GM21737 (cell line): ENCODE measurements around the gene DRAP1.

Source experiments
- ATAC-seq: cut with Tn5 transposase; IDR thresholded peaks from one replicate; pipeline ENCODE4 v1.9.1; 2021; ENCODE audit warnings: mild to moderate bottlenecking, moderate library complexity; ENCODE audit not compliant: unreplicated experiment

DRAP1 gene

DNA sequence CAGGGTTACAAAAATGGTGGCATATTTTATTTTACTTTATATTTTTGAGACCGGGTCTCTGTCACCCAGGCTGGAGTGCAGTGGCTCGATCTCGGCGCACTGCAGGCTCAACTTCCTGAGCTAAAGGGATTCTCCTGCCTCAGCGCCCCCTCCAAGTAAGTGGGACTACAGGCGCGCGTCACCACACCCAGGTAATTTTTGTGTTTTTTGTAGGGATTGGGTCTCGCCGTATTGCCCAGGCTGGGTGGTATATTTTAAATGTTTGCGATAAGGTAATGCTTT lies 18.4 kb upstream of the DRAP1 start:
- no peak for ATAC-seq

DNA sequence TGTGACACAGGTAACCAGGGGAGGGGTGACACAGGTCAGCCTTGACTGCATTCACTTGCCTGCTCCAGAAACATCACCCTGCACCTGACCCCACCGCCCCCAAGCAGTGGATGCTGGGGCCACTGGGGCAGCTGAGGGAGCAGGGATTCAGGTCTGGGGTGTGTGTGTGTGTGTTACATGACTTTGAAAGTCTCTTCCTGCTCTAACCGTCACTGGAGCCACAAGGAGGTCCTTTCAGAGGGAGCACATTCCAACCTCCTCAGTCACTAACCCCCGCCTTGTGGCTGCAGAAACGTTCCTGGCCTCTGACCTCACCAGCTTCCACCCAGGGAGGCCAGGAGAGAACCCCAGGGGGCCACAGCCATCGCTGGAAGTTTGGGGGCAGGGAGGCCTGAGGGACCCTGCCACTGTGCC lies 16.2 kb upstream of the DRAP1 start:
- no peak for ATAC-seq

DNA sequence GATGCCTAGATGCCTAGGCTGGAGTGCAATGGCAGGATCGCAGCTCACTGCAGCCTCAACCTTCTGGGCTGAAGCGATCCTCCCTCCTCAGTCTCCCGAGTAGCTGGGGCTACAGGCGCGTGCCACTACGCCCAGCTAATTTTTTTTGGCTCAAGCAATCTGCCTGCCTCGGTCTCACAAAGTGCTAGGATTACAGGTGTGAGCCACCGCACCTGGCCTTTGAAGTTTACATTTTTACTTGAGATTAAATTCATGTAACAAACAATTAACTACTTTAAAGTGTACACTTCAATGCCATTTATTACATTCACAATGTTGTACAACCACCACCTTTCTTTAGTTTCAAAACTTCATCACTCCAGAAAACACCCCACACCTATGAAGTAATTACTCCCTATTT lies 15.5 kb upstream of the DRAP1 start:
- ATAC-seq: no peak

DNA sequence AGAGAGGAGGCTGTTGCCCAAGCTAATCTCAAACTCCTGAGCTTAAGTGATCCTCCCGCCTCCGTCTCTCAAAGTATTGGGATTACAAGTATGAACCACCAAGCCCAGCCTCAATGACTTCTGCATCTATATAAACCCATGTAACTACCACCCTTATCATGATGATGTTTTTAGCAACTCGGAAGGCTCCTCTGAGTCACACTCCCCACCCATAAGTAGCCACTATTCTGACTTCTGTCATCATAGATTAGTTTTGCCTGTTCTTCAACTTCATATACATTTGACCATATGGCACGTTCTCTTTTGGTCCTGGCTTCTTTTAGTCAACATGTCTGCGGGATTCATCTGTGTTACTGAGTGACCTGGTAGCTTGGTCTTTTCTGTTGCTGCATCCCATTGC lies 12.6 kb upstream of the DRAP1 start:
- no peak for ATAC-seq

DNA sequence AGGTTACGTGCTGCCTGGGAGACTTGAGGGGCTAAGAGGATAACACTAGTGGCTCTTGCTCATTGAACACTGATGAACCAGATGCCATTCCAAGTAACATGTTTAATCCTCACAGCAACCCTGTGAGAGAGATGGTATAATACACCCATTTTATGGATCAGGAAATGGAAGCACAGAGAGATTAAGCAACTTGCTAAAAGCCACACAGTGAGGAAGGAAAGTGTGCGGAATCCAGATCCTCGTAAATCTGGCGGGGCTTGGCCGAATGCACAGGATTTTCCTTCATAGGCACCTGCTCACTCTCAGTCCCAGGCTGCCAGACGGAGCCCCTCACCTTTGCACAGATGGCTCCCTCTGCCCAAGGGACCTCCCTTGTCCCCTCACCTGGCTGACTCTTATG lies 11.3 kb upstream of the DRAP1 start:
- no peak for ATAC-seq

DNA sequence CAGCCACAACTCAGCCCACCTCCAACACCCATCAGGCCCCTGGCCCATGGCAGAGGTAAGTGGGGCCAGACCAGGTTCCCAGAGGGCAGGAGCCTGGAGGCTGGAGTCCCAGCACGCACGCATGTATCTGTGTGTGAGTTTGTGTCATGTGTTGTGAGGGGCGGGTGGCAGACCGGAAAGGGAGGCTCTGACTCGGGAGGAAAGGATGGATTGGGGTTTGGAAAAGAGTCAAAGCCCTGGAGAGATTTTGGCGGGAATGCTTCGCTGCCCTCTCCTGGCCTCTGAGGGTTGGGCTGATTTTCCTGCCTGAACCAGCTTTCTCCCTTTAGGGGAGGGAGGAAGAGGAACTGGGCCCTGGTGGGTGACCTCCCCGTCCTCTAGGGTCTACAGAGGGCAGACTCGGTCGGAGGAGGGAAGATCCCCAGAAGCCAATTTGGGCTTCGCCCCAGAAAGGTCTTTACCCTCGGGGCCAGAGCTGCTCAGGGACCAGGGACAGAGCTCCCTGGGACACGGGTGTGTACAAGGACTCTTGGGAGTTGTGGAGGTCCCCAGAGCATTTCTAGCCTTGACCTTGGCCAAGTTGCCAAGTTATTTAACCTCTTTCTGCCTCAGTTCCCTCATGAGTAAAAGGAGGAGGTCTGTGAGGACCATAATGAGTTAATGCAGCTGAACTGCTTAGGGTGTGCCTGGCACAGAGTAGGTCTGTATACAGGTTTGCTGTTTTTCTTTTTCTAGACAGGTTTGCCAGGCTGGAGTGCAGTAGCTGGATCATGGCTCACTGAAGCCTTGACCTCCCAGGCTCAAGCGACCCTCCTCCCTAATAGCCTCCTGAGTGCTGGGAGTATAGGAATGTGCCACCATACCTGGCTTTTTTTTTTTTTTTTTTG lies 7.3 kb upstream of the DRAP1 start:
- no peak for ATAC-seq

DNA sequence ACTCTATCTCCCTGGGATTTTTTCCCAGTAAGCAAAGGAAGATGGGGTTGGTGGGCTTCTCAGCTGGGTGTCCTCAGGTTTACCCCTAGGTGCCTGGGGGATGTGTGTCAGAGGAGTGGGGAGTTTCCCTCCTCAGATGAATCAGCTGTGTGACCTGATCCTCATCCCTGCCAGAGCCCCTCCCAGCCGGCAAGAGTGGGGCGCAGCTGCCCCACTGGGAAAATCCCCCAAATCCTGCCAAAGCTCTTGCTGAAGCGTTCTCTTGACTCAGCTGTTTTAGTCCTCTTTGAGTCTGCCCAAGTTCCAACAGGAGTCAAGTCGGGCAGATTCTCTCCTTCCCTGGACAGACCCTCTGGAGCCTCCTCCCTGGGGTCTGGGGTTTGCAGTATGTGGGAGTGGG lies 6.4 kb upstream of the DRAP1 start:
- no peak for ATAC-seq

DNA sequence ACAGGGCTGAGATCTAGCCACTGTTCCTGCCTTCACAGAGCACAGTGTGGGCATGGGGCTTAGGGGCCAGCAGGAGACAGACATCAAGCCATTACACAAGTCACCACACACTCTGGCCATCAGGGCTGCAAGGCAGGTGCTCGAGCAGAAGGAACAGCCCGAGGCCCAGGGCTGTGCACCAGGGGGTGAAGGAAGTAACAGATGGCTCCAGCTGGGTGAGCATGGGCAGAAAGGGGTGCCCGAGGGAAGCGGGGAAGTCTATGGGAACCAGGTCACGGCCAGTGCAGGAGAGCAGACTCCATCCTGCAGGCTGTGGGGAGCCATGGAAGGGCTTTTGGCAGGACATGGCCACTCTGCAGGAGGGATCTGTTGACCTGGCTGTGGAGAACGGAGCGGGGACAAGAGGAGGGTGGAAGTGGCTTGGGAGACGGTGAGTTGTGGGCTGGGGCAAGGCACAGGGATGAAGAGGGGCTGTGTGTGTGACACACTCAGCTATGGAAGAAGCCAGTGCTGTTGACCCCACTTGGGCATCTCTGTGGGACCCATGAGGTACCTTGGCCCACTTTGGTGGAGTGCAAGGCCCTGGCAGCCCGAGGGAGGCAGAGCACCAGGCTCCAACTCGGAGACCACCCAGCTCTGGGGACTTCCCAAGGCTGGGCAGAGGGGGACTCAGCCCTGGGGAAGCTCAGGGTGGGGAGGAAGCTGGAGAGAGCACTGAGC lies 4.0 kb upstream of the DRAP1 start:
- ATAC-seq: no peak

DNA sequence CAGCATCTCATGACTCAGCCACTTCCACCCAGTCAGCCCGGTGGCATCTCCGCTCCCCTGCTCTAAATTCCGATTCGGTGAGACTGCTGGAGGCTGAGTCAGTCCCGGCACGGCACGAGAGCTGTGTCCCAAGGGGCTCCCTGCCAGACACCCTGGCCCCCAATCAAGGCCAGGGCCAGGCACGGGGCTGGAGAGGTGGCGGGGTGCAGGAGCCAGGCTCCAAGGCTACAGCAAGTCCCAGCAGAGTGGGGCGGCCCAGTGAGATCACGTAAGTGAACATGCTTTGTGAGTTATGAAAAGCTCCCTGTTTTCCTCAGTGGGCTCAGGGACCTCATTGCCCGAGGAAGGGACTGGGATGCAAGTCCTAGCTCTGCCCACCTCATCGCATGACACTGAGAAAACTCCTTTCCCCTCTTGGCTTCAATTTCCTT lies 3.4 kb upstream of the DRAP1 start:
- no peak for ATAC-seq

DNA sequence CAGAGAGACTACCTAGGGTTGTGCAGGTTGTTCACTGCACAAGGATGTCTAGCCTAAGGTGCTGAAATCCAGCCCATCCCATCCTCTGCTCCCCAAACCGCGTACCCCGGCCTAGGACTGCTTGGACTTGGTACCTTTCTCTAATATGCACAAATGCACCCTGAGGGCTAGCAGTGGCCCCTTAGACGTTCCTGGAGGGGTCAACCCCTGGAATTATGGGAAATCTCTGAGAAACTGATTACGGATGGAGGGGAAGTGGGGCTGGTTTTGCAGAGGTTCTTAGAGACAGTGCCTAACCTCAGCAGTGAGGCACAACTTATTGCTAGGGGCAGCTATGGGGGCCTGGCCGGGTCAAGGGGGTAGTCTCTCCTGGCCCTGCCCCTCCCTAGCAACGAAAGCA lies 2.8 kb upstream of the DRAP1 start:
- no peak for ATAC-seq

DNA sequence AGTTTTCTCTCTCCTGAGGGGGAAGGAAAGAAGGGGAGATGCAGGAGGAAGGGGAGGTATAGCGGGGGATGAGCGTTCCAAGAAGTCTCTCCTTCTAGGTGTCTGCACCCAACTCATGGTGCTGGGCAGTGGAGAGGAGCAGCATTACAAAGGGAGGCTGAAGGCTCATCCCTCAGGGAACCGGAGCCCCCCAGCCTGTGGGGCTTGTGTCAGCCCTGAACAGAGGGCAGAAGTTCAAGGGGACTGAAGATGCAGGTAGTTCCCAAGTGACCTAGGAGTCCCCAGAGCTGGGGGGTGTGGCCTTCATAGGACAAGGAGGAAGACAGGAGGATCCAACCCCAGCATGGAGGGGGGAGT lies 2.2 kb upstream of the DRAP1 start:
- no peak for ATAC-seq

DNA sequence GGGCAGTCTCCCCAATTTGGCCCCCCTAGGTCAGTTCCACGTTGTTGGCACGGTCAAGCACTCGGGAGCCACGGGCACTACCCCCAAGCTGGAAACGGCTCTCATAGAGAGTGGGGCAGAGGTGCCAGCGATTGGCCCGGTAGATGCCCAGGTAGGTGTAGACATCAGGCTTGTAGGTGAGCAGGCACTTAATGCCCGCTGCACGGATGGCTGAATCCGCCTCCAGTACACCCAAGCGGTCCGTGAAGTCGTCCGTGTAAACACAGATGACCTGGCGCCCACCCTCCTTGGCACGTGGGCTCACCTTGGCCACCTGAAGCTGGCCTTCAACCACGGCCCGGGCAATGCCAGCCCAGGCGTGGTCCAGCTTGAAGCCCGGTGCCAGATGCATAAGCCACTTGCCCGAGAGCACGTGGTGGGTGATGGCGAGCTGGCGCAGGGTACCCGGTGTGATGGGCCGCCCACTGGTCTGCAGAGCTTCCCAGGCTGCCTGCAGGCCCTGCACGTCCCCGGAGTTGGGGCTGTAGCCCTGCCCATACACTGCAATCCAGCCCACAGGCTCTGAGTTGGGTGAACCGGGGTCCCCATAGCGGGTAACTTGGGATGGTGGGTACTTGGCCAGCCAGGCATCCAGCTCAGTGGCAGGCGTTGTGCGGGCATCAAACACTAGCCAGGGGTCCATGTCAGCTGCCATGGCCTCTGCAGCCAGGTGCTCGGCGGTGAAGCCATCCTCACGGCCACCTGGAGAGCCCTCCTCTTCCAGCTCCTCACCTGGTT lies 1.6 kb upstream of the DRAP1 start:
- ATAC-seq: no peak

DNA sequence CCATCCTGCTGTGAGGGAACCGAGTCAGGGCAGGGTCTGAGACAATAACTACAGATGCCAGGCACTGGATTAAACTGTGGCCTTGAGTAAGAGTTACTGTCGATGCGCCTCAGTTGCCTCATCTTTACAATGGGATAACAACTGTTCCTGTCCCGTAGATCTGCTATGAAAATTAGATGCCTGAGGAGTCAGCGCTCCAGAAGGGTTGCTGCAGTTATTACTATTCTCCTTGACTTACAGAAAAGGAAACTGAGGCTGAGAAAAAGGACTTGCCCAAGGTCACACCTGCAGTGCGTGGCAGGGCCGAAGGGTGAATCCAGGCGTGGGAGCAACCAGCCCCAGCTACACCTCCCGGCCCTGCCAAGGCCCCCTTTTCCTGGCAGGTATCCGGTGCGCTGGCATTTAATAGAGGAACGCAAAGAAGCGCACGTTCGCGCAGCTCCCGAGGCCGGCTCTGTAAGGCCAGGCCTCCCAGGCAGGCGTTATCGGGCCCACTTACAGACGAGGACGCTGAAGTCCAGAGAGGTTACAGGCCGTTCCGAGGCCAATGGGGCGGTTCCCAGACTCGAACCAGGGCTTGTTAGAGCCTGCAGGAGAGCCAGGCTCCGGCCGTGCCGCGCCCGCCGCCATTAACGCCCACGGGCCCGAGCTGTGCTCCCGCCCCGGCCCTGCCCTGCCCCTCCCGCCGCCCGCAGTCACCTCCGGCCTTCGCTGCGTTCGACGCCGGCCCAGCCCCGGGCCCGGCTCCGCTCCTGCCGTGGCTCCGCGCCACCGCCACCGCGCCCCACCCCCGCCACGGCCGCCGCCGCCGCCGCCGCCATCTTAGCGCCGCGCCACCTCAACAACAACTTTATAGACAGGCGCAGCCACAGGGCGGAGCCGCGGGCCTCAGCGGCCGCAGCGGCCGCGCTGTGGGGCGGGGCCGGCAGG lies 750 bp upstream of the DRAP1 start, which contains the start of gene C11orf68:
C11orf68 (minus strand) TSS at position 852 of the 930 bp plus-strand sequence; CDS start at position 821, 31 bp downstream.
- peak; percentile 47 for ATAC-seq

DNA sequence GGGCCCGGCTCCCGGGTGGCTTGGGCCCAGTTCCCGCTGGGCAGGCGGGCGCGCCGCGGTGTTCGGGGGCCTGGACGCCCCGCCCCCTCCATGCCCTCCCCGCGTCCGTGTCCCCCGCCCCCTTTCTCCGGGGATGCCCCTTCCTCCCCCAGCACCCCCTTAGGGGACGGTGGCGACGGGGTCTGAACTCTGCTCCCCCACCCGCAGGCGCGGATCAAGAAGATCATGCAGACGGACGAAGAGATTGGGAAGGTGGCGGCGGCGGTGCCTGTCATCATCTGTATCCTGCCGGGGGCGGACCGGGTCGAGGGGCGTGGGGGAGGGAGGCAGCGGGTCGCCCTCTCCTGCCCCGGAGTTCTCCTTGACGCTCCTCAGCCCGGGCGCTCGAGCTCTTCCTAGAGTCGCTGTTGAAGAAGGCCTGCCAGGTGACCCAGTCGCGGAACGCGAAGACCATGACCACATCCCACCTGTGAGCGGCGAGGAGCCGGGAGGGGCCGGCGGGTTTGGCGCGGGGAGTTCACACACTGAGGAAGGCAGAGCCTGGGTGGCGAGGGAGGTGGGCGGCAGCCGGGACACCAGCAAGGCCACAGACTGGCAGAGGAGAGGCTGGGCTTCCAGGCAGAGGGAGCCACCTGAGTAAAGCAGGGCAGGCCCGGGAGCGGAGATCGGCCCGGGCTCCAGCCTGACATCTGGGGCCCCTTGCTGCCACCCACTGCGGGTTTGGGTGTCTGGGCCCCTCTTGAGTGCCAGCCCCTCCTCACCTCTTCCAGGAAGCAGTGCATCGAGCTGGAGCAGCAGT lies 546 bp downstream of the DRAP1 start:
- ATAC-seq: peak; percentile 22

DNA sequence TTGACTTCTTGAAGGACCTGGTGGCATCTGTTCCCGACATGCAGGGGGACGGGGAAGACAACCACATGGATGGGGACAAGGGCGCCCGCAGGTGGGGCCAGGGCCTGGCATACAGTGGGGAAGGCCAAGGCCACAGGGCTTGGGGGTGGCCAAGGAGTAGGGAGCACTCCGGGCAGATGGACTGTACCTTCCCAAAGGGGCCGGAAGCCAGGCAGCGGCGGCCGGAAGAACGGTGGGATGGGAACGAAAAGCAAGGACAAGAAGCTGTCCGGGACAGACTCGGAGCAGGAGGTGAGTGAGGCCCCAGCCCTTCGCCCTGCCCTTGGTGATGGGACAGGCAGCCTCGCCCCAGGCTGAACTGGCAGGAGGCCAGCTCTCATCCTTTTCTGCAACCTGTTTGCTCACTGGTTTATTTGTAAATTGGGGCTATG lies 1.2 kb downstream of the DRAP1 start:
- ATAC-seq: no peak

DNA sequence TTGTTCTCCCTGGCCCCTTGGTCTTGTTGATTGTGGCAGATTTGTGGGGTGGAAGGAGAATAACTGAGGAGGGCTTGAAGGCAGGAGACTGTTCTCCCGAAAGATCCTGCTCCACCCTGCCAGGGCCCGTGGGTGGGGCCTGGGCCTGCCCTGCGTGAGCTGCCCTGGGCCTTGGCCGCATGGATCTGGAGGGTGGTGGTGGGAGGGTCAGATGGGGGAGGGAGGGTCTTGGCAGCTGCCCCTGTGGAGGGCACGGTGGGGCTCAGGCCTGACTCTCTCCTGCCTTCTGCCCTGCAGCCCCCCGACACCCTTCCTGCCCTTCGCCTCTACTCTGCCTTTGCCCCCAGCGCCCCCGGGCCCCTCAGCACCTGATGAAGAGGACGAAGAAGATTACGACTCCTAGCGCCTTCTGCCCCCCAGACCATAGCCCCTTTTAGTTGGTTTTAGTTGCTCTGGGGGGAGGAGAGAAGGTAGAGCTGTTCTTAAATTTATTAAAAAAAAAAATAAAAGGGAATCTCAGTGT lies 1.9 kb downstream of the DRAP1 start:
- ATAC-seq: no peak

DNA sequence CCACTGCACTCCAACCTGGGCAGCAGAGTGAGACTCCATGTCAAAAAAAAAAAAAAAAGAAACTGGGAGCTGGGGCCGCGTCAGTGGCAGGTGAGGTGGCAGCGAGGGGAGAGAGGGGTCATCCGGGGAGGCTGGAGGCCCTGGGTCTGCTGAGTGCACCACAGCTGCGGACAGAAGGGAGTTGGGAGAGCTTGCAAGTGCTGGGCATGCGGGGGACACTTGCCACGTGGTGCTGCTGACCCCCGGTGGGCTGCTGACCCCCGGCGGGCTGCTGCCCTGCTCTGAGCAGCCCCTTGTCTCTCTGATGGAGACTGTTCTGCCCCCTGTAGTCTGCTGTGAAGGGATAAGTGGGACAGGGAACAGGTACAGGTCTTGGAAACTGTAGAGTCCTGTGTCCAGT lies 2.6 kb downstream of the DRAP1 start:
- ATAC-seq: no peak

DNA sequence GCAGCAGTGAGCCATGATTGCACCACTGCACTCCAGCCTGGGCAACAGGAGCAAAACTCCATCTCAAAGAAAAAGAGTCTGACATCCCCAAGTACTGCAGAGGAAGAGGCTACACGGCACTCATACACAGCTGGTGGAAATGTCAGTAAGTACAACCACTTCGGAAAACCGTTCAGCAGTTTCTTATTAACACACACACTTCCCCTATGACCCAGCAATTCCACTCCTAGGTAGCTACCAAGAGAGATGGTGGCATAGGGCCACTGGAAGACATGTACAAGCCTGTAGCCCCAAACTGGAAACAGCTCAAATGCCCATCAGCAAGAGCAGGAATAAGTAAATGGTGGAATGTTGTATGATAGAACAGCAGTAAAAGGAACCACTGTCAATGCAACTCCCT lies 3.3 kb downstream of the DRAP1 start:
- ATAC-seq: no peak

DNA sequence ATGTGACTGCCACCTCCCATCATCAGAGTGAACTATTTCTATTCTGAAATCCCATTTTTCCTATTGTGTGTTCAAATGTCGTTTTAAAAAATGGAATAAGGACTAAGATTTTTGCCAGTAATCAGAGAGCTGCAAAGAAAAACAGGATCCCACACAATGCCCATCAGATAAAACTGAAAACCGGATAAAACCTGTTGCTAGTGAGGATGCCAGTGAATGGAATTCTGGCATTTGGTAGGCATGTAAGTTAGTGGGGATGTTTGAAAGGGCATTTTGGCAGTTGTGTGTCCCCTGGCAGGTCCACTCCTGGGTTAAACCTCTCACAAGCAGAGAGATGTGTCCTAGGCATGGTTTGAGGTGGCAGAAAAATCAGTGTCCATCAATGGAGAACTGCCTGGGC lies 6.2 kb downstream of the DRAP1 start:
- no peak for ATAC-seq
